Right atrium auricular region (tissue), 2 donors: ENCODE data around the gene DHRS7. TPM values are rescaled to one million over a fixed set of nuclear protein-coding genes. Genes with fewer than 3 reads are reported as not detected.

Experiments used
- DNase-seq: peaks from one replicate; pipeline ENCODE4 v3.0.0-alpha.2; 2019; ENCODE audit warnings: low spot score
- H3K27ac ChIP-seq, 2 donors: fragments of 200-600 bp; sonication (generic); 1 replicate in 1 of 2; 2 replicates in 1 of 2; pipeline ENCODE4 v1.5.1; 2016 to 2019
- H3K27me3 ChIP-seq, 2 donors: fragments of 200-600 bp; sonication (generic); one replicate each; pipeline versions ENCODE4 v1.5.1 to v1.6.0; 2017 to 2019
- H3K36me3 ChIP-seq: fragments of 200-600 bp; sonication (generic); one replicate; pipeline ENCODE4 v1.5.1; 2016
- H3K4me1 ChIP-seq, 2 donors: fragments of 200-600 bp; sonication (generic); one replicate each; pipeline versions ENCODE4 v1.5.1 to v1.6.0; 2017 to 2019
- H3K4me3 ChIP-seq, 2 donors: fragments of 200-600 bp; sonication (generic); 1 replicate in 1 of 2; 2 replicates in 1 of 2; pipeline ENCODE4 v1.5.1; 2017 to 2019; ENCODE audit warnings: mild to moderate bottlenecking in 1 of 2, moderate library complexity in 1 of 2
- H3K9me3 ChIP-seq, 2 donors: fragments of 200-600 bp; sonication (generic); one replicate each; pipeline ENCODE4 v1.5.1; 2019
- CTCF ChIP-seq, 2 donors: fragments of 200-600 bp; sonication (generic); IDR thresholded peaks; one replicate each; pipeline ENCODE4 v1.5.1; 2019; ENCODE audit warnings: antibody characterized with exemption in 2 of 2
- total RNA-seq, 2 donors: library from RNA; depleted of rRNA; stranded (reverse); fragments of >200 nt; gene quantifications; one replicate each; pipeline ENCODE4 v1.1.0, GENCODE V29; 2016

DHRS7 gene
- total RNA-seq, 2 donors from 2014 or later = 57.6 to 71.8 TPM

- no peak overlapping the region for H3K4me3 ChIP-seq
- H3K4me1 ChIP-seq = no peaks in the 10 kb centered on the region
- no peaks in the 10 kb centered on the region for H3K9me3 ChIP-seq
- H3K36me3 ChIP-seq = peaks cover 47% of the 10 kb centered on the region
- no peaks in the 10 kb centered on the region for H3K27me3 ChIP-seq
- no peak for DNase-seq
- no peak for TF ChIP-seq CTCF (IDR thresholded peaks at IDR 0.05)
- H3K27ac ChIP-seq = no peak overlapping the region
Measured at GRCh38 chr14:60116181-60116580, 49.0 kb downstream of the DHRS7 start.

GRCh38 chr14:60114881-60115280 lies 50.3 kb downstream of the DHRS7 start:
- H3K4me1 ChIP-seq = no peaks in the 10 kb centered on the region
- no peak overlapping the region for H3K4me3 ChIP-seq
- peaks cover 46% of the 10 kb centered on the region for H3K36me3 ChIP-seq
- no peaks in the 10 kb centered on the region for H3K9me3 ChIP-seq
- no peak for DNase-seq
- H3K27me3 ChIP-seq = no peaks in the 10 kb centered on the region
- TF ChIP-seq CTCF (IDR thresholded peaks at IDR 0.05) = no peak
- no peak overlapping the region for H3K27ac ChIP-seq

GRCh38 chr14:60111732-60112131 lies 53.5 kb downstream of the DHRS7 start:
- H3K4me1 ChIP-seq = no peaks in the 10 kb centered on the region
- no peak for TF ChIP-seq CTCF (IDR thresholded peaks at IDR 0.05)
- H3K4me3 ChIP-seq = no peak overlapping the region
- H3K27me3 ChIP-seq = no peaks in the 10 kb centered on the region
- no peaks in the 10 kb centered on the region for H3K9me3 ChIP-seq
- no peak overlapping the region for H3K27ac ChIP-seq
- H3K36me3 ChIP-seq = peaks cover 39% of the 10 kb centered on the region
- DNase-seq = no peak

- H3K9me3 ChIP-seq = no peaks in the 10 kb centered on the region
- DNase-seq = no peak
- H3K4me3 ChIP-seq = no peak overlapping the region
- TF ChIP-seq CTCF (IDR thresholded peaks at IDR 0.05) = no peak
- H3K27me3 ChIP-seq = no peaks in the 10 kb centered on the region
- no peak overlapping the region for H3K27ac ChIP-seq
- H3K36me3 ChIP-seq = peaks cover 23% of the 10 kb centered on the region
- peaks cover 0 to 22% of the 10 kb centered on the region in 2 donors for H3K4me1 ChIP-seq
Measured at GRCh38 chr14:60107477-60107876, 57.7 kb downstream of the DHRS7 start.

- H3K36me3 ChIP-seq = peaks cover 23% of the 10 kb centered on the region
- peaks cover 0 to 25% of the 10 kb centered on the region in 2 donors for H3K4me1 ChIP-seq
- no peak overlapping the region for H3K27ac ChIP-seq
- no peaks in the 10 kb centered on the region for H3K9me3 ChIP-seq
- no peak for TF ChIP-seq CTCF (IDR thresholded peaks at IDR 0.05)
- H3K27me3 ChIP-seq = no peaks in the 10 kb centered on the region
- H3K4me3 ChIP-seq = no peak overlapping the region
- no peak for DNase-seq
Measured at GRCh38 chr14:60106339-60106738, 58.9 kb downstream of the DHRS7 start.

GRCh38 chr14:60102389-60102788 lies 62.8 kb downstream of the DHRS7 start:
- peaks cover 0 to 32% of the 10 kb centered on the region in 2 donors for H3K4me1 ChIP-seq
- peak overlapping the region in 1 of 2 donors; percentile 24 for H3K27ac ChIP-seq
- H3K9me3 ChIP-seq = no peaks in the 10 kb centered on the region
- no peak for DNase-seq
- H3K27me3 ChIP-seq = no peaks in the 10 kb centered on the region
- no peak for TF ChIP-seq CTCF (IDR thresholded peaks at IDR 0.05)
- no peaks in the 10 kb centered on the region for H3K36me3 ChIP-seq
- H3K4me3 ChIP-seq = no peak overlapping the region
